RPMI8226 (cell line): ENCODE results near the gene GFY.

Source experiments
- DNase-seq: peaks from one replicate; pipeline ENCODE4 v3.0.0-alpha.2; 2015

The GFY gene

GRCh38 chr19:49428547-49429451 lies 3.6 kb downstream of the GFY start:
- no peak for DNase-seq

DNA sequence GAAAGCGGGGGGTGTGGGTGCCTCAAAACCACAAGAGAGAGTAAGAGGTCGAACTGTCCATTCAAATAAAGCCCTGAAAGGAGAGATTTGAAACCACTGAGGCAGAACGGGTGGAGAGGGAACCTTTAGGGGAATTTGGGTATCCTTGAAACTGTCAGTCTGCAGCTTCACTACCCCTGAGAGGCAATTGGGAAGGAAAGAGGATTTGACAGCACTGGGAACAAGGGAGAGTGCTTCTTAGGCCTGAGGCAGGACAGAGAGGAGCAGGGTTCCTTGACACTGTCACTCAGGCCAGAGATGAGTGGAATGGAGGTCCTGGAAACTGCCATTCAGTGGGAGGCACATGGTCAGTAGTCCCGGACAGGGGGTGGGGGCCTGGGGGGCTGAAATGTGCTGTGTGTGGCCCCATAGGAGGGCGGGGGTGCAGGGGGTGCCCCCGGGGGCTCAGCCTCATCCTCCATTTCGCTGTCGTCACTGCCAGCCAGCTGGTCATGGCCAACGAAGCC lies 5.0 kb downstream of the GFY start:
- no peak for DNase-seq

- DNase-seq: peak; percentile 26
Observed at GRCh38 chr19:49430678-49431329, 5.6 kb downstream of the GFY start.

DNA sequence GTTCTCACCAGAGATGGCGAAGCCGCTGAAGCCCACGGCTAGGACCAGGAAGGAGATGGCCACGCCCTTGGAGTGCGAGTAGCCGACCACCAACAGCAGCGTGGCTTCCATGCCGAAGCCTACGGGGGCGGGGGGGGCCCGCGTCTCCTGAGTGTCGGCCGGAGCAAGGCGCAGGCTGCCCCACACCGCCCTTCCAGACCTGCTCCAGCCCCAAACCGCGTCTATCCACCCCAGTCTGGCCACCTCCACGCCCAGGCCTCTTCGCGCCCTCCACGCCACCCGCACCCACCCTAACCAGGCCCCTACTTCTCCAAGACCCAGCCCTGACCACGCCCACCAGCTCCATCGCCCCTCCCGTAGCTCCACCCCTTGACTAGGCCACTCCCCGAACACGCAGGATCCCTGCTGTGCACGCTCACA lies 6.2 kb downstream of the GFY start:
- no peak for DNase-seq

DNA sequence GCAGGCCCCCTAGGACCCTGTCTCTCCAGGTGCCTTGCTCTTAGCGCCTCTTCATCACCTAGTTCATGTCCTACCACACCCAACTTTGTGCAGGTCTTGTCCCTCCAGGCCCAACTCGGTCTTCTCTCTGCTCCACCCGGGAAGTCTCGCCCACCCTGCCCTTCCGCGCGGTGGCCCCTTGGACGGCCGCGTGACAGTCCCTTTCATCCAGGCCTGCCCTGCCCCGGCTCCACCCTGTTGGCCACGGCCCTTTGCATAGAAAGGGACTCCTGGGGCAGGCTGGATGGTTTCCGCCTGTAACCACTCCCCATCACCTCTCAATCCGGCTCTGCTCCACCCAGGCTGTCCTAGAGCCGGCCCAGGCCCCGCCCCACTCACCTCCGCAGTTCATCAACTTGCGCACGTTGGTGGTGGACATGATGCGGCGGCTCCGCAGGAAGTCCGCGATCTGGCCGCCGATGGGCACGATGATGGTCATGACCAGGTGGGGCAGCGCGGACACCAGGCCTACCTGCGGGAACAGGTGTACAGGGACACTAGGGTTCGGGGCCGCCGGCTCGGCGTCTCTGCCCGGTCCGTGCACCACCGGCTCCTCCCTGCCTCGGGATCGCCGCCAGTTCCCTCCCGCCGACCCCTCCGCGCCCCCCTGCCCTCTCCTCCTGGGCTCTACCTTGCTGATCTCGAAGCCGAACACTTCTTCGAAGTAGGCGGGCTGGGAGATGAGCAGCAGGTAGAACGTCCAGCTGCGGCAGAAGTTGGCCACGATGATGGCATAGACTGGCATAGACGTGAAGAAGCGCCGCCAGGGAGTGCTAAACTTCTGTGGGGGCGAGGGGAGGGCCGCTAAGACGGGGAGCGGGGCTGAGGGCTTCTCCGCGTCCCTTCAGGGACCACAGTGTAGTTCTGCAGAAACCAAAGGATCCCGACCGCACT lies 7.2 kb downstream of the GFY start:
- peak; percentile 30 for DNase-seq

GRCh38 chr19:49433240-49433901 lies 8.2 kb downstream of the GFY start:
- DNase-seq: no peak

DNA sequence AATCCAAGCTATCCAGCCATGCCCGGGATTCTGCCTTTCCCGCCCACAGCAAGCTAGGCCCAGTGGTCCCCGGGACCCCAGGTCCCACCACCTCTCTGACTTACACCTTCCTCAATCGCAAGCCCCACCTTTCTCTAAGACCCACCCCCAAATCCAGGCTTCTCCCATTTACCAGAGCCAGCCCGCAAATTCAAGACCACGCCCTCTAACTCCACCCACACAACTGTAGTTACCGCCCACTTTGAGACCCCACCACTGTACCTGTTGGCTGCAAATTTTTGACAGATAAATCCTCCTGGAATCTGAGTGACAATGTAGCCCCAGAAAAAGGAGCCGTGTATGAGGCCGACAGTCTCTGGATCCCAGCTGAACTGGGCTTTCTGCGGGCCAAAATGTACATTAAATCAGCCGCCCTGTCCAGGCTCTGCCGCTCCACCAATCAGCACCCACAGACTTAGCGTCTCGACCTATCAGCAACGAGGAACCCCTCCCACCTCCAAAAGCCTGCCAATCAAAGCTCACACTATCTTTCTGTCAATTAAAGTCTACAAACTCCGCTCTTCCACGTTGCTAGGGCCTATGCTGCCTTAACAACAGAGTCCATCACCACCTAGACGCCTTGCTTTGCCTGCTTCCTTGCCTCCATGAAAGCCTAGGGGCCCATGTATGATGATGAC lies 9.9 kb downstream of the GFY start:
- DNase-seq: no peak

GRCh38 chr19:49435670-49436069 lies 10.5 kb downstream of the GFY start:
- no peak for DNase-seq

DNA sequence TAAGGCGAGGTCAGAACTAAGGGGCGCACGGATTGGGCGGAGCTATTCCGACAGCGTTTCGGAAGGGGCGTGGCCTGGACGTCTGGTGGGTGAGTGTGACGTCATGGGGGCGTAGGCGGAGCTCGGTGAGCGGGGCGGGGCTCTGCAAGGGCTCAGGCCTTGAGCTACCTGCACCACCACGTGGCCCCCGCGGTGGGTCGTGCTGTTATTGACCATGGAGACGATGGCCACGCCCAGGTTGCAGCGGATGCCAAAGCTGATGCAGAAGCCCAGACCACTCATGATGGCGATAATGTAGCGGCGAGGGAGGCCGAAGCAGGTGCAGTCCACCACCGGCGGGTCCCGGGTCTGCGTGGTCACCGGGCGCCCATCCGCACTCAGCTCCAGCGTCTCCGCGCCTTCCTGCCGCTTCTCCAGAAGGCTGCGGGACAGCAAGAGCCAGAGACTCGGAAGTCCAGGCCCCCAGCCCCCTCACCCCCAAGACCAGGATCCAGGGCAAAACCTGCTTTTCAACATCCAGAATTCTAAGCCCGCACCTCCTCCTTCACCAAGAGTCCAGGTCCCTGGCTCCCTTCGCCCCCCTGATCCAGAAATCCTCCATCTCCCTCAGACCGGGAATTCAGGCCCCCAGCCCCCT lies 11.3 kb downstream of the GFY start:
- peak; percentile 59 for DNase-seq

DNA sequence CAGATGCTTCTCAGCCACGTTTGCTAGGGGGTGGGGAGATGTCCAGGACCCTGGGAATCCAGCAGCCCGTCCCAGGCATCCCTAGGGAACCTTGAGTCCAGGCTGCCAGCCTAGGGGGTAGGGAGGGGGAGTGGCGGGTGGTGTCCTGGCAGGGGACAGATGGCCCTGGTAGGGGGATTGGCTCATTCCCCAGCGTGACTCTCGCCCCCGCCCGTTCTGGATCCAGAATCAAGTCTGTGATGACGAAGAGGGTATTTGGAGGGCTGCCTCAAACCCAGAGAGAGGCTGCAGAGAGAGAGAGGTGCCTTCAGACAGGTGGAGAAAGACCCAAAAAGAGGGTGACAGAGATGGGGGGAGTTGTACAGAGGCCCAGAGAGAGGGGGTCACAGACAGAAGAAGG lies 12.0 kb downstream of the GFY start:
- DNase-seq: no peak

- DNase-seq: no peak
Observed at GRCh38 chr19:49438261-49438660, 13.1 kb downstream of the GFY start.

DNA sequence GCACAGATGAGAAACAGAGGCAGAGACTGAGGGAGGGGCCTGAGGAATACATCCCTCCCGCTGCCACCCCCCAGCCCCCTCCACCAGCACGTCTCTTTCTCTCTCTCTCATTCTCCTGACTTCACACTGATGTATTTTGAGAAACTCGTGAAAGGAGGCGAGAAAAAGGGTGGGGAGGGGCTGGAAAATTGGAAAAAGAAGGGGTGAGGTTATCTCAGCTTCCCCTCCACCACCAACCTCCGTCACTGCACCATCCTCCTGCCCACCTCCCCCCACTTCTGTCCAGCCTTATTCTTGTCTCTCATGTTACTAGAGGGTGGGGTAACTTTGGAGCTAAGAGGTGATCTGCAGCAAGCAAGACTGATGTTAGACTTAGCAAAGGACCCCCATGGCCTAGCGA lies 14.6 kb downstream of the GFY start:
- no peak for DNase-seq

DNA sequence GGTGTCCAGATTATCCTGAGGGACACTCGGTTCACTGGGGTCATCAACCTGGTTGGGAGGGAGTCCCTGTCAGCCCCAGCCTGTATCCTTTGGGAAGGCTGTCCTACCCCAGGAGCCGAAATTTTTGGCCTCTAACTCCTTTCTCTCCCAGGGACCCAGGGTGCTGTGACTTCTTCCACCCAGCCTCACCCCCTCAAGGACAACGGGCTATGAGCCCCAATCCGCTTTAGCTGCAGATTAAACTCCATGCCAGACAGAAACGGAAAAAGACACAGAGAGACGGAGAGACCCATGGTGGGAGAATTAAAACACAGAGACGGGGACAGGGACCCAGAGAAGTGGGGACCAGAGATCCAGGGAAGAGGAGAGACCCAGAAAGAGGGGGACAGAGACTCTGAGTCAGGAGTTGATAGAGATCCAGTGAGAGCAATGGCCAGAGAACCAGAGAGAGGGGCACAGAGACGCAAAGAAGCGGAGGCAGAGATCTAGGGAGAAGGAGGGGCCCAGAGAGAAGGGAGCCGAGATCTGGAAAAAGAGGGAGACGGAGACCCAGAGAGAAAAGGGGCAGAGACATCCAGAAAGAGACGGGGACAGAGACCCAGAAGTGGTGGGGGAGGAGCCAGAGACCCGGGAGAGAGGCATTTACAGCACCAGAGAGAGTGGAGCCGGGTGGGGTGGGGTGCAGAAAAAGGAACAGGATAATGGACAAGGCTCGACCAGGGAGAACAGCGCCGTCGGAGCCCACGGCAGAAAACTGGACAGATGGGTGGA lies 15.4 kb downstream of the GFY start:
- DNase-seq: no peak

DNA sequence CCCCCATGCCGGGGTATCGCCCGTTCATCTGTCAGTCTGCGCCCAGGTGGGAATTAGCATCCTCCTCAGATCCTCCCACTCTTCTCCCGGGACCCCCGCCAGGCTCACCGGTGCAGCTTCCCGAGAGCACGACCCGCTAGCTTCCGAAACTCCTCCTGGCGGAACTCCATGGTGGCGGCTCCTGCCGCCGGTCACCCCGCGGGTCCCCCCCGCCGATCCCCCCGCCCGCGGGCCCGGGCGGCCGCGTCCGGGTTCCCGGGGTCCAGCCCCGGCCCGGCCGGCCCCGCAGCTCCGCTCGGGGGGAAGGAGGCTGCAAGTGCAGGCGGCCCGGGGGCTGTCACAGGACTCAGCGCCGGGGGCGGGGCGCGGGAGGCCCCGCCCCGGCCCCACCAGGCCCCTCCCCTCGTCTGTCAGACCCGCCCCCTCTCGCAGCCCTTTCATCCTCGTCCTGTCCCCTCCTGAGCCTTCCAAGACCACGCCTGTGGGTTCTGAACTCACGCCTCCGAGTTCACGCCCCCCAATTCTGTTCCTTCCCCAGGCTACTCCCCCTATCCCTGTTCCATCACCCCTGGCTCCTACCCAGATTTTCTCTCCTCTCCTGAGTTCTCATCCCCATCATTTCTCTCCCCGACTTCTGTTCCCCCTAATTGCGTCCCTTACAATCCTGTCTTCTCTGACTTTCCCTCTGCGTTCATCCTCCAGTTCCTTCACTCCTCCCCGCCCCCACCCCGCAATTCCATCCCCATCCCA lies 16.2 kb downstream of the GFY start, which contains the start of gene SLC17A7:
Gene SLC17A7 (minus strand): TSS at position 318 of the 750 bp plus-strand sequence. CDS start 148 bp downstream, at position 170.
- peak; percentile 42 for DNase-seq

DNA sequence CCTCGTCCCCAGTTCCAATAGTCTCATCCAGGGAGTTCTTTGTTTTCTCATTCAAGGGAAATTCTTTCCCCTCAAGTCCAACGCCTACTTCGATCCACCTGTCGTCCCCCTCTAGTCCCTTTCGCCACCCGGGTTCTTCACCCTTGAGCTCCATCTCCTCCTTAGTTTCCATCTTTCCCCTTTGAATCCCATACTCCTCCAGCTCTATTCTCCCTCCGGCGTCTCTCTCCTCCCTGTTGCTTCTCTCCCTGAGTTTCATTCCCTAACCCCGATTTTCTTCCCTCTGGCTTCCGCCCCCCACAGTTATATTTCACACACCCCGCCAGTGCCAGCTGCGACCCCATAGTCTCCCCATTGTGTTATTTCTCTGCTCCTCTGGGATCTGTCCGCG lies 16.8 kb downstream of the GFY start:
- DNase-seq: no peak

DNA sequence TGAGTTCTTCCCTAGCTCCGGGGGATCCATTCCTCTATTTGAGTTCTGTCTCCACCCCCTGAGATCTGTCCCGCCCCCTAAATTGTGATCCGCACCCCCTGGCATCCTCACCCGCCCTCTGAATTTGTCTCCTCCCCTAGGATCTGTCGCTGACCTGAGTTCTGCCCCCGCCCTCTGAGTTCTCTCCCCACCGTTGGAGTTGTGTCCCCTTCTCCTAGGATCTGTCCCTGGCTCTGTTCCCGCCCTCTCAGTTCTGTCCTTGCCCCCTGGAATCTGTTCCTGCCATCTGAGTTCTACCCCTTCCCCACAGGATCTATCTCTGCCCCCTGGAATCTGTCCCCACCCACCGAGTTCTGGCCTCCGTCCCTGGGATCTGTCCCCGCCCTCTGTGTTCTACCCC lies 17.2 kb downstream of the GFY start:
- no peak for DNase-seq

DNA sequence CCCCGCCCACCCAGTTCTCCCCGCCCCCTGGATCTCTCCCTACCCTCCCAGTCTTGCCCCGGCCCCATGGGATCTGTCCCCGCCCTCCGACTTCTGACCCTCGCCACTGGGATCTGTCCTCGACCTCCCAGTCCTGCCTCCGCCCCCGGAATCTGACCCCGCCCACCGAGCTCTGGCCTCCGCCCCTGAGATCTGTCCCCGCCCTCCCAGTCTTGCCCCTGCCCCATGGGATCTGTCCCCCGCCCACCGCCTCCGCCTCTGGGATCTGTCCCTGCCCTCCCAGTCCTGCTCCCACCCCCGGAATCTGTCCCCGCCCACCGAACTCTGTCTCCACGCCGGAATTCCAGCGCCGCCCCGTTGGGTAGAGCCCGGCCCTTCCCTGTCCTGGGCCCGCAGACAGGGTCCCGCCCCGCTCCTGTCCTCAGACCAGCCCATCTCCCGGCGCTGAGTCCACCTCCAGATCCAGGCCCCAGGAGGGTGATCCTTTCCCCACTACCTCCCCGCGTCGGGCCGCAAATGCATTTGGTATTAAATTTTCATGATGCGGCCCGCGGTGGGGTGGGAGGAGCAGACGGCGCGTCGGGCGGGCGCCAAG lies 17.7 kb downstream of the GFY start:
- DNase-seq: peak; percentile 56

- DNase-seq: peak; percentile 93
Observed at GRCh38 chr19:49443366-49444099, 18.3 kb downstream of the GFY start.
